ENCODE data around the gene UNKL. TPM values are rescaled to one million over a fixed set of nuclear protein-coding genes. Genes with fewer than 3 reads are reported as not detected.

UNKL gene
- total RNA-seq, 1 donor from 2014 or later, result 6.1 TPM

DNA sequence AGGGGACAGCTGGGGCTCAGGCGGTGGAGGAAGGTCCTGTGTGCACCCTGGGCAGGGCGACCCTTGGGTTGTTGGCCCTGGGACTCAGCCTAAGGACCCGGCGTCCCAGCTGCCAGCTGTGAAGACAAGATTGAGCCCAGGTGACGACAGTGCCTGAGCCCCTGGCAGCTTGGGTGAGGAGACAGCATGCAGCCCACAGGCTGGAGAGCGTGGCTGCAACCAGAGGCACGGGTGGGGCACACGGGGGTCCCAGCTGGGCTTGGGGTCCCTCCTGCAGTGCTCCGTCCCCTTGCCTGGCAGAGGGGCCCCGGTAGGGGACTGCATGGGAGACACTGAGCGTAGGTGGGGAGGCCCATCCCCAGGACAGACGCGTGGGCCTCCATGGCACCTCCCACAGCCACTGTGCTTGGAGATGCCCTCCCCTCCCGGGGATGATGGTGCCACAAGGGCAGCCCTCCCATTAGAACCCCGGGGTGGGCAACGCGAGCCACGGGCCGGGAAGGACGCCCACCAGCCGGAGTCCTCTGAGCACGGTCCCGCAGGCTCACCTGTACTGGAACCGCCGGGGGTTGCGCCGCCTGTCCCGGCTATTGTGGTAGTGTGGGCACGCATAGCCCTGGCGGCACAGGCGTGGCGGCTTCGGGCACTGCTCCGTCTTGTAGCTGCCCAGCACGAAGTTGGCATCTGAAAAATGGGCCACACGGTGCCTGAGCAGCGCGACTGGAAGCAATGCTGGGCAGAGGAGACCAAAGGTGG is 15.5 kb downstream of the UNKL start:
- Mint-ChIP-seq H3K27ac (no peak overlapping the region), H3K27me3 (ENCODE audit: insufficient read depth, low read depth) (peaks cover 6% of the 10 kb centered on the region), H3K4me1 (no peaks in the 10 kb centered on the region), H3K36me3 (peaks cover 5% of the 10 kb centered on the region), H3K4me3 (no peak overlapping the region), H3K9me3 (no peaks in the 10 kb centered on the region)
- Histone ChIP-seq H3K9ac (no peak overlapping the region), H3K27me3 (no peaks in the 10 kb centered on the region), H3K9me3 (ENCODE audit: low read depth) (no peaks in the 10 kb centered on the region), H3K36me3 (no peaks in the 10 kb centered on the region), H3K27ac (no peak overlapping the region), H2AFZ (replicated peaks) (no peak overlapping the region), H3F3A (ENCODE audit: low read depth) (no peaks in the 10 kb centered on the region), H3K4me2 (no peak overlapping the region), H3K4me1 (no peaks in the 10 kb centered on the region), H4K20me1 (ENCODE audit: low read depth) (peaks cover 3% of the 10 kb centered on the region), H3K79me2 (ENCODE audit: low read depth) (no peaks in the 10 kb centered on the region), H3K4me3 (no peak overlapping the region)
- no peak for TF ChIP-seq EZH2phosphoT487 (IDR thresholded peaks at IDR 0.05)
- TF ChIP-seq EZH2 (IDR thresholded peaks at IDR 0.05), result no peak
- TF ChIP-seq, protein P1, sequence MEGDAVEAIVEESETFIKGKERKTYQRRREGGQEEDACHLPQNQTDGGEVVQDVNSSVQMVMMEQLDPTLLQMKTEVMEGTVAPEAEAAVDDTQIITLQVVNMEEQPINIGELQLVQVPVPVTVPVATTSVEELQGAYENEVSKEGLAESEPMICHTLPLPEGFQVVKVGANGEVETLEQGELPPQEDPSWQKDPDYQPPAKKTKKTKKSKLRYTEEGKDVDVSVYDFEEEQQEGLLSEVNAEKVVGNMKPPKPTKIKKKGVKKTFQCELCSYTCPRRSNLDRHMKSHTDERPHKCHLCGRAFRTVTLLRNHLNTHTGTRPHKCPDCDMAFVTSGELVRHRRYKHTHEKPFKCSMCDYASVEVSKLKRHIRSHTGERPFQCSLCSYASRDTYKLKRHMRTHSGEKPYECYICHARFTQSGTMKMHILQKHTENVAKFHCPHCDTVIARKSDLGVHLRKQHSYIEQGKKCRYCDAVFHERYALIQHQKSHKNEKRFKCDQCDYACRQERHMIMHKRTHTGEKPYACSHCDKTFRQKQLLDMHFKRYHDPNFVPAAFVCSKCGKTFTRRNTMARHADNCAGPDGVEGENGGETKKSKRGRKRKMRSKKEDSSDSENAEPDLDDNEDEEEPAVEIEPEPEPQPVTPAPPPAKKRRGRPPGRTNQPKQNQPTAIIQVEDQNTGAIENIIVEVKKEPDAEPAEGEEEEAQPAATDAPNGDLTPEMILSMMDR (IDR thresholded peaks at IDR 0.05), result no peak
- no peak for DNase-seq (ENCODE audit: low spot score)

DNA sequence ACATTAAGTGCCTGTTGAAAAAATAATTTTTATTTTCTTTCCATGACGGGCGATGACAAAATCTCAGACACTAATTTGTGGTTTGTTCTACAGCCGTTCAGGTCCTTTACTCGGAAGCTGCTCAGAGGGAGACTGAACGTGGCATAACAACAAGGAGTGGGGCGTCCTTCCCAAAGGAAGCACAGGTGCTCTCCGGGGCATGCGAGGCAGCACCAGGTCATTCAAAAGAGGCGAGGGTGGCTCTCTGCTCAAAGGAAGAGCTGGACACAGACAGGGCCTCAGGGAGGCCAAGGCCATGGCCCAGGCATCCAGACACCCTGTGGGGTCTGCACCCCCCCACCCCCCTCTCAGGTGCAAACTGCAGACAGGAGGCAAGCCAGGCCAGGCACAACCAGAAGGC is 16.2 kb downstream of the UNKL start:
- no peaks in the 10 kb centered on the region for H3K4me1 Mint-ChIP-seq
- H3K36me3 ChIP-seq, result no peaks in the 10 kb centered on the region
- no peaks in the 10 kb centered on the region for H3K79me2 ChIP-seq (ENCODE audit: low read depth)
- peaks cover 3% of the 10 kb centered on the region for H3K36me3 Mint-ChIP-seq
- DNase-seq (ENCODE audit: low spot score), result no peak
- no peak overlapping the region for H3K4me2 ChIP-seq
- H3K4me3 Mint-ChIP-seq, result no peak overlapping the region
- no peak overlapping the region for H2AFZ ChIP-seq (replicated peaks)
- TF ChIP-seq EZH2 (IDR thresholded peaks at IDR 0.05) (no peak), EZH2phosphoT487 (IDR thresholded peaks at IDR 0.05) (no peak)
- TF ChIP-seq, protein P1 (IDR thresholded peaks at IDR 0.05), result no peak
- H3K27me3 Mint-ChIP-seq (ENCODE audit: insufficient read depth, low read depth), result peaks cover 5% of the 10 kb centered on the region
- H3K9me3 Mint-ChIP-seq, result no peaks in the 10 kb centered on the region
- H3K4me1 ChIP-seq, result no peaks in the 10 kb centered on the region
- no peaks in the 10 kb centered on the region for H3F3A ChIP-seq (ENCODE audit: low read depth)
- no peaks in the 10 kb centered on the region for H4K20me1 ChIP-seq (ENCODE audit: low read depth)
- H3K27ac Mint-ChIP-seq, result no peak overlapping the region
- H3K27me3 ChIP-seq, result no peaks in the 10 kb centered on the region
- H3K9ac ChIP-seq, result no peak overlapping the region
- H3K9me3 ChIP-seq (ENCODE audit: low read depth), result no peaks in the 10 kb centered on the region
- H3K4me3 ChIP-seq, result no peak overlapping the region
- H3K27ac ChIP-seq, result no peak overlapping the region

DNA sequence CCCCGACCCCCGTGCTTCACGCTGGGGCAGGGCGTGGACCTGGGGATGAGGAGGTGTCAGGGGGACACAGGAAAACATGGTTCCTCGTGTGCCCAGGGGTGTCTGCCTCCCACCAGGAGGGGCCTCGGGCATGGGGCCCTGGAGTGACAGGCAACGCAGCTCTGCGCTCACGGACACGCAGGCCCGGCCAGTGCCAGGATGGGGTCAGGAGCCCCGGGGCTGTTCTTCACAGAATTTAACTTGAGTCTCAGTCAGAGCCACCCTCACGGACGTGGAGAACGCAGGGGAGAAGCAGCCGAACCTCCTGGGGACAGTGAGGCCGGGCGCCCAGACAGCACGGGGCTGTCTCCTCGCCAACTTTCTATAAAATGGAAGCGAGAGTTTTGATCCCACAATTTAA is 16.7 kb downstream of the UNKL start:
- H3K9me3 Mint-ChIP-seq, result no peaks in the 10 kb centered on the region
- no peaks in the 10 kb centered on the region for H3K4me1 Mint-ChIP-seq
- Histone ChIP-seq H3K9ac (no peak overlapping the region), H4K20me1 (ENCODE audit: low read depth) (no peaks in the 10 kb centered on the region), H3K9me3 (ENCODE audit: low read depth) (no peaks in the 10 kb centered on the region), H3K4me1 (no peaks in the 10 kb centered on the region), H3K27me3 (no peaks in the 10 kb centered on the region), H3F3A (ENCODE audit: low read depth) (no peaks in the 10 kb centered on the region), H3K79me2 (ENCODE audit: low read depth) (no peaks in the 10 kb centered on the region), H3K27ac (no peak overlapping the region), H2AFZ (replicated peaks) (no peak overlapping the region), H3K4me2 (no peak overlapping the region), H3K36me3 (no peaks in the 10 kb centered on the region), H3K4me3 (no peak overlapping the region)
- H3K36me3 Mint-ChIP-seq, result peaks cover 2% of the 10 kb centered on the region
- no peak overlapping the region for H3K4me3 Mint-ChIP-seq
- H3K27ac Mint-ChIP-seq, result no peak overlapping the region
- TF ChIP-seq, protein P1 (IDR thresholded peaks at IDR 0.05), result no peak
- TF ChIP-seq EZH2phosphoT487 (IDR thresholded peaks at IDR 0.05) (no peak), EZH2 (IDR thresholded peaks at IDR 0.05) (no peak)
- peaks cover 2% of the 10 kb centered on the region for H3K27me3 Mint-ChIP-seq (ENCODE audit: insufficient read depth, low read depth)
- no peak for DNase-seq (ENCODE audit: low spot score)

Measured in neural progenitor cell (in vitro differentiated cells).